Neuronal stem cell (in vitro differentiated cells): ENCODE results near the gene MTHFD1L.

Experiments used
- DNase-seq: peaks from one replicate; pipeline ENCODE4 v3.0.0-alpha.2; 2013; ENCODE audit warnings: low spot score
- H2AFZ ChIP-seq: one replicate; pipeline ENCODE4 v1.6.1; 2013; ENCODE audit warnings: mild to moderate bottlenecking, low read length, inconsistent platforms
- H2AK5ac ChIP-seq: 2 replicates; pipeline ENCODE4 v1.6.1; 2013; ENCODE audit warnings: low read depth, mild to moderate bottlenecking, inconsistent platforms, low read length, moderate library complexity, mixed read lengths
- H2BK120ac ChIP-seq: 2 replicates; pipeline ENCODE4 v1.6.1; 2013; ENCODE audit warnings: low read depth, mild to moderate bottlenecking, inconsistent platforms, low read length, moderate library complexity, mixed read lengths
- H2BK12ac ChIP-seq: one replicate; pipeline ENCODE4 v1.6.1; 2013; ENCODE audit warnings: low read length, inconsistent platforms
- H2BK15ac ChIP-seq: 2 replicates; pipeline ENCODE4 v1.6.1; 2013; ENCODE audit warnings: mild to moderate bottlenecking, low read length, inconsistent platforms, mixed read lengths
- H2BK5ac ChIP-seq: one replicate; pipeline ENCODE4 v1.6.1; 2013; ENCODE audit warnings: inconsistent platforms, mild to moderate bottlenecking, low read length, moderate library complexity
- H3K14ac ChIP-seq: one replicate; pipeline ENCODE4 v1.6.1; 2013; ENCODE audit warnings: low read length, inconsistent platforms
- H3K18ac ChIP-seq: 2 replicates; pipeline ENCODE4 v1.6.1; 2013; ENCODE audit warnings: low read length, inconsistent platforms
- H3K23ac ChIP-seq: 2 replicates; pipeline ENCODE4 v1.6.1; 2013; ENCODE audit warnings: low read depth, mild to moderate bottlenecking, mixed read lengths, low read length, inconsistent platforms; ENCODE audit not compliant: poor library complexity
- H3K27ac ChIP-seq: replicated peaks from 3 replicates; pipeline ENCODE4 v1.5.1; 2013; ENCODE audit warnings: low read length, inconsistent platforms
- H3K27me3 ChIP-seq, 3 experiments: 2 replicates each; pipeline ENCODE4 v1.6.1; 2013; ENCODE audit warnings: low read length in 3 of 3, mild to moderate bottlenecking in 2 of 3, inconsistent platforms in 1 of 3, low read depth in 1 of 3, mixed read lengths in 1 of 3, moderate library complexity in 1 of 3; ENCODE audit not compliant: control insufficient read depth in 3 of 3, insufficient read depth in 3 of 3
- H3K36me3 ChIP-seq, 2 donors: replicated peaks in 1 of 2; 2 replicates each; pipeline ENCODE4 v1.6.1; 2013; ENCODE audit warnings: low read length in 2 of 2; ENCODE audit not compliant: control insufficient read depth in 2 of 2, insufficient read depth in 2 of 2
- H3K4ac ChIP-seq: 2 replicates; pipeline ENCODE4 v1.6.1; 2013; ENCODE audit warnings: inconsistent platforms, mild to moderate bottlenecking, low read length, moderate library complexity
- H3K4me1 ChIP-seq, 2 donors: 1 replicate in 1 of 2; 2 replicates in 1 of 2; pipeline ENCODE4 v1.6.1; 2013; ENCODE audit warnings: low read length in 2 of 2, low read depth in 1 of 2; ENCODE audit not compliant: control insufficient read depth in 2 of 2, insufficient read depth in 1 of 2
- H3K4me2 ChIP-seq: one replicate; pipeline ENCODE4 v1.6.1; 2013; ENCODE audit warnings: mild to moderate bottlenecking, low read length, inconsistent platforms; ENCODE audit not compliant: insufficient read depth, poor library complexity, severe bottlenecking
- H3K4me3 ChIP-seq, 2 donors: 2 replicates each; pipeline ENCODE4 v1.5.1; 2013; ENCODE audit warnings: low read length in 2 of 2, mild to moderate bottlenecking in 2 of 2, inconsistent platforms in 1 of 2, moderate library complexity in 1 of 2
- H3K79me1 ChIP-seq: one replicate; pipeline ENCODE4 v1.6.1; 2013; ENCODE audit warnings: low read depth, mild to moderate bottlenecking, inconsistent platforms, low read length, moderate library complexity
- H3K9ac ChIP-seq: one replicate; pipeline ENCODE4 v1.6.1; 2013; ENCODE audit warnings: mild to moderate bottlenecking, low read depth, low read length, inconsistent platforms; ENCODE audit not compliant: poor library complexity
- H3K9me3 ChIP-seq, 2 donors: replicated peaks in 1 of 2; 2 replicates each; pipeline versions ENCODE3 to v1.6.1; 2013; ENCODE audit warnings: low read length in 2 of 2, mild to moderate bottlenecking in 2 of 2, inconsistent platforms in 1 of 2, low read depth in 1 of 2, mixed read lengths in 1 of 2, moderate library complexity in 1 of 2; ENCODE audit not compliant: control insufficient read depth in 2 of 2, insufficient read depth in 1 of 2
- H4K8ac ChIP-seq: one replicate; pipeline ENCODE4 v1.6.1; 2013; ENCODE audit warnings: low read depth, mild to moderate bottlenecking, inconsistent platforms, low read length, moderate library complexity
- H4K91ac ChIP-seq: one replicate; pipeline ENCODE4 v1.6.1; 2013; ENCODE audit warnings: low read length, low read depth, mild to moderate bottlenecking, inconsistent platforms; ENCODE audit not compliant: poor library complexity
- WGBS, 2 donors: extraction: QIAGEN DNeasy Blood & Tissue Kit; methylation state at CpG; one replicate each; pipeline ENCODE4 v1.1.7; 2013; ENCODE audit warnings: missing lambda C conversion rate in 2 of 2, mixed read lengths in 1 of 2; ENCODE audit not compliant: insufficient read length in 2 of 2, insufficient replicate concordance in 1 of 2; ENCODE audit errors: extremely low coverage in 2 of 2; 5-methylcytosine and 5-hydroxymethylcytosine counted together

MTHFD1L gene

GRCh38 chr6:150910561-150910960 lies 45.1 kb downstream of the MTHFD1L start:
- Histone ChIP-seq H3K9ac (no peak overlapping the region), H3K79me1 (no peaks in the 10 kb centered on the region), H4K8ac (no peak overlapping the region), H2BK120ac (no peak overlapping the region), H3K18ac (no peak overlapping the region), H2AK5ac (no peak overlapping the region), H2BK15ac (no peak overlapping the region), H3K27me3 (no peaks in the 10 kb centered on the region), H3K23ac (no peak overlapping the region), H3K14ac (no peak overlapping the region), H2BK12ac (no peak overlapping the region), H4K91ac (no peak overlapping the region), H3K4me2 (no peak overlapping the region), H3K27ac (no peak overlapping the region), H3K36me3 (peaks cover 6 to 56% of the 10 kb centered on the region in 2 donors), H3K9me3 (peaks cover 0 to 4% of the 10 kb centered on the region in 2 donors), H3K4me3 (no peak overlapping the region), H2AFZ (no peak overlapping the region), H3K4ac (no peak overlapping the region), H3K4me1 (peaks cover 0 to under 1% of the 10 kb centered on the region in 2 donors), H2BK5ac (no peak overlapping the region)
- no CpG with 5 or more reads among the region's 2 CpGs for WGBS, 2 donors
- DNase-seq, result no peak

- Histone ChIP-seq H3K23ac (no peak overlapping the region), H3K79me1 (no peaks in the 10 kb centered on the region), H3K27me3 (no peaks in the 10 kb centered on the region), H3K9ac (no peak overlapping the region), H4K8ac (no peak overlapping the region), H2BK120ac (no peak overlapping the region), H4K91ac (no peak overlapping the region), H2BK15ac (no peak overlapping the region), H3K4me1 (no peaks in the 10 kb centered on the region), H3K18ac (no peak overlapping the region), H2BK12ac (no peak overlapping the region), H2BK5ac (no peak overlapping the region), H3K4me2 (no peak overlapping the region), H3K36me3 (peaks cover 2 to 56% of the 10 kb centered on the region in 2 donors), H3K14ac (no peak overlapping the region), H3K4ac (no peak overlapping the region), H2AFZ (no peak overlapping the region), H3K27ac (no peak overlapping the region), H3K4me3 (no peak overlapping the region), H3K9me3 (peaks cover 0 to 4% of the 10 kb centered on the region in 2 donors), H2AK5ac (no peak overlapping the region)
- no peak for DNase-seq
- WGBS, 2 donors, result no CpG with 5 or more reads among the region's 6 CpGs
These were observed 48.9 kb downstream of the MTHFD1L start for GRCh38 chr6:150914372-150914771.

- no peak overlapping the region for H3K9ac ChIP-seq
- peaks cover 0 to 4% of the 10 kb centered on the region in 2 donors for H3K9me3 ChIP-seq
- DNase-seq, result no peak
- H4K91ac ChIP-seq, result no peak overlapping the region
- H4K8ac ChIP-seq, result no peak overlapping the region
- no peak overlapping the region for H3K18ac ChIP-seq
- H3K4me2 ChIP-seq, result no peak overlapping the region
- WGBS, 2 donors, result no CpG with 5 or more reads among the region's 6 CpGs
- H3K4me3 ChIP-seq, result no peak overlapping the region
- no peak overlapping the region for H2AFZ ChIP-seq
- no peak overlapping the region for H2BK12ac ChIP-seq
- H3K14ac ChIP-seq, result no peak overlapping the region
- no peaks in the 10 kb centered on the region for H3K27me3 ChIP-seq
- no peak overlapping the region for H3K4ac ChIP-seq
- H3K4me1 ChIP-seq, result no peaks in the 10 kb centered on the region
- no peaks in the 10 kb centered on the region for H3K79me1 ChIP-seq
- H2AK5ac ChIP-seq, result no peak overlapping the region
- H2BK5ac ChIP-seq, result no peak overlapping the region
- H2BK120ac ChIP-seq, result no peak overlapping the region
- peaks cover 9 to 65% of the 10 kb centered on the region in 2 donors for H3K36me3 ChIP-seq
- no peak overlapping the region for H3K23ac ChIP-seq
- no peak overlapping the region for H3K27ac ChIP-seq
- H2BK15ac ChIP-seq, result no peak overlapping the region
These were observed 49.8 kb downstream of the MTHFD1L start for GRCh38 chr6:150915131-150915879.

GRCh38 chr6:150915880-150916265 lies 50.4 kb downstream of the MTHFD1L start:
- no CpG with 5 or more reads among the region's 7 CpGs for WGBS, 2 donors
- Histone ChIP-seq H3K9me3 (peaks cover 0 to 4% of the 10 kb centered on the region in 2 donors), H3K27me3 (no peaks in the 10 kb centered on the region), H3K4me2 (no peak overlapping the region), H3K4me1 (no peaks in the 10 kb centered on the region), H3K36me3 (peaks cover 7 to 66% of the 10 kb centered on the region in 2 donors), H2BK12ac (no peak overlapping the region), H3K14ac (no peak overlapping the region), H4K8ac (no peak overlapping the region), H3K9ac (no peak overlapping the region), H2AFZ (no peak overlapping the region), H3K23ac (no peak overlapping the region), H4K91ac (no peak overlapping the region), H3K27ac (no peak overlapping the region), H2AK5ac (no peak overlapping the region), H2BK15ac (no peak overlapping the region), H2BK5ac (no peak overlapping the region), H3K79me1 (no peaks in the 10 kb centered on the region), H3K18ac (no peak overlapping the region), H2BK120ac (no peak overlapping the region), H3K4ac (no peak overlapping the region), H3K4me3 (no peak overlapping the region)
- no peak for DNase-seq
